Skeletal muscle satellite cell (primary cell): Measurements from ENCODE around the gene NFAT5.
"Not testable (repeated sequence)": the region's sequence is repeated elsewhere in the genome, so short reads cannot be mapped to it uniquely, and the experiment has no call there.

Experiments used
- H3K27me3 ChIP-seq: 2 replicates; pipeline ENCODE4 v1.7.0; 2013; ENCODE audit warnings: low read length; ENCODE audit not compliant: control insufficient read depth, insufficient read depth
- H3K36me3 ChIP-seq: 2 replicates; pipeline ENCODE4 v1.7.0; 2013; ENCODE audit warnings: mild to moderate bottlenecking, control low read depth, low read length; ENCODE audit not compliant: insufficient read depth
- H3K4me1 ChIP-seq: 2 replicates; pipeline ENCODE4 v1.7.0; 2013; ENCODE audit warnings: low read length; ENCODE audit not compliant: control insufficient read depth, insufficient read depth
- H3K4me2 ChIP-seq: 2 replicates; pipeline ENCODE4 v1.7.0; 2013; ENCODE audit warnings: mild to moderate bottlenecking, low read length
- H3K4me3 ChIP-seq: 2 replicates; pipeline ENCODE4 v1.7.0; 2013; ENCODE audit warnings: low read length
- H3K9ac ChIP-seq: 2 replicates; pipeline ENCODE4 v1.7.0; 2013; ENCODE audit warnings: mild to moderate bottlenecking, low read depth, low read length, moderate library complexity
- H3K9me3 ChIP-seq: replicated peaks from 2 replicates; pipeline ENCODE4 v1.7.0; 2013; ENCODE audit warnings: mild to moderate bottlenecking, control low read depth, low read length

NFAT5 gene

GRCh38 chr16:69561367-69561766, 4.4 kb upstream of the NFAT5 start:
- peaks cover 10% of the 10 kb centered on the region for H3K4me1 ChIP-seq

GRCh38 chr16:69561901-69562300, 3.9 kb upstream of the NFAT5 start:
- H3K9ac ChIP-seq = no peak overlapping the region
- H3K4me2 ChIP-seq = no peak overlapping the region
- no peaks in the 10 kb centered on the region for H3K9me3 ChIP-seq
- no peak overlapping the region for H3K4me3 ChIP-seq
- H3K4me1 ChIP-seq = peaks cover 10% of the 10 kb centered on the region
- H3K27me3 ChIP-seq = no peaks in the 10 kb centered on the region
- H3K36me3 ChIP-seq = no peaks in the 10 kb centered on the region

More at GRCh38 chr16:69561367-69561766, 4.4 kb upstream of the NFAT5 start:
- H3K4me2 ChIP-seq, H3K9ac ChIP-seq, H3K36me3 ChIP-seq, H3K27me3 ChIP-seq, H3K9me3 ChIP-seq, H3K4me3 ChIP-seq: not testable (repeated sequence)

GRCh38 chr16:69562813-69563212, 3.0 kb upstream of the NFAT5 start:
- H3K9ac ChIP-seq = no peak overlapping the region
- no peak overlapping the region for H3K4me3 ChIP-seq
- H3K4me2 ChIP-seq = no peak overlapping the region
- H3K4me1 ChIP-seq = peaks cover 13% of the 10 kb centered on the region
- no peaks in the 10 kb centered on the region for H3K9me3 ChIP-seq
- H3K36me3 ChIP-seq = no peaks in the 10 kb centered on the region
- no peaks in the 10 kb centered on the region for H3K27me3 ChIP-seq

DNA sequence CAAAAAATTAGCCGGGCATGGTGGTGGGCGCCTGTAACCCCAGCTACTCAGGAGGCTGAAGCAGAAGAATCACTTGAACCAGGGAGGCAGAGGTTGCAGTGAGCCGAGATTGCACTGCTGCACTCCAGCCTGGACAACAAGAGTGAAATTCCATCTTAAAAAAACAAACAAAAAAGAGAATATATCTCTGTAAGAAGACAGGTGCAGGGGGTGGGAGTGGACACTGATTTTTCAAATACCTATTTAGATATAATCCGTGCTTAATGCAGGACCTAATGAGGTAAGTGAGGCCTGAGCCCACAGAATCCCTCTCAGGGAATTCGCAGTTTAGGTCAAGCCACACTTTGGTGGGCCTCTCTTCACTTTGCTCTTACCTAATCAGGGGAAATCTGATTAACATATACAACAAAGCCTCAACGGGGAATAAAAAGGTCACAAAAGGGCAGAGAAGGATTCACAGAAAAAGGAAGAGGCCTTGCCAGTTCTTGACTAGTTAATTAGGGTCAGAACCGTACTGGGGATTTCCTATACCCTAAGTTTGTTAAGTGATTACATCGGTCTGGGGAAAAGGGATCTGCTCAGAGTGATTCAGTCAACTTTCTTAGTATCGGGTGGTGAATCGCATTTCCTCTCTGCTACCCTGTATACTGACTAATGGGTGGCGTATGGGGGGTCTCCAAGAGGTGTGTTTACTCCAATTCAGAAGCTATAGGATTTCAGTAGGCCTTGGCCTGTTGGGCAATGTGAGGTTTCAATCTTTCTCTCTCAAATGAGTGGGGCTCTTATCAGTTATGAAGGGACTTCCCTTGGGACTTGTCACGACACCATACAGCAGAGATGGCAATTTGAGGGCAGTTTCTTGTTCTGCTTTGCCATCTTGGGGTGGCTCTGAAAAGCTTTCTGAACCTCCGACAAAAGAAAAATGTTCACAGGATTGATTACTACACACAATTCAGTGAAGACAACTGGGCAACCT, 1.9 kb upstream of the NFAT5 start:
- peak overlapping the region; percentile 88 for H3K4me3 ChIP-seq

DNA sequence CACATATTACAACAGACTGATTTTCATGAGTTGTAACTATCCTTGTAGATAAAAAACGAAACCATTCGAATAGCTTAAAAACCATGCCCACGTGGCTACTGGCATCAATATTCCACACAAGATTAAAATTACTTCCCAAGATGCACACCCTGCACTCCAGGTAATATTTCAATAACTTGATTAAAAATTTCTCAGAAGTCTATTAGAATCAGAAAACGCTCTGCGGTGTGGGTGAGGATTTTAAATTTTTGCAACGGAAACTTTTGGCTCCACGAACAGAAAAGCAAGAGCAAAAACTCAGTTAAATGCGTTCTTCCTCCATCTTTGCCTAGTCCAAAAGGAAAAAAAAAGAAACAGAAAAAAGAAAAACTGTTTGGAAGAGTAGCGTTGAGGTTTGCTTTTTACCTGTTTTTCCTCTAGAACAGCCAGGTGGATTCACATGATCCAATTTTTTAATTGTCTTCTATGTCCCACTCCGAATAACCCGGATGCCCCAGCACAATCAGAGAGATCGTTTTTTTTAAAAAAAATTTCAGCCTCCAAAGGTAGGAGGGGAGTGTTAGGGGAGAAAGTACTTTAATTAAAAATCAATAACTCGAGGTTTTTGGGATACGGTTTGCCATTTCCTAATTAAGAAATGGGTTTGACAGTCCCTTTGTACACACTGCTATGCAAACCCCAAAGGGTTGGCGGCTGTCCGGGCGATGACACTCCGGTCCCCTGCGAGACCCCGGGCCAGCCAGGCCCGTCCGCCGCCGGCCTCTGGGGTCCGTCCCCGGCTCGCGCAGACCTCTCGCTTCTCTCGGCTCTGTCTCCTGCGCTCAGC, 708 bp upstream of the NFAT5 start:
- Histone ChIP-seq H3K9me3 (no peaks in the 10 kb centered on the region), H3K9ac (peak overlapping the region; percentile 92), H3K4me1 (peaks cover 28% of the 10 kb centered on the region), H3K36me3 (peaks cover 8% of the 10 kb centered on the region), H3K4me2 (peak overlapping the region; percentile 95), H3K27me3 (no peaks in the 10 kb centered on the region), H3K4me3 (peak overlapping the region; percentile 88)

More for the DNA sequence above, 1.9 kb upstream of the NFAT5 start:
- Histone ChIP-seq H3K9ac (peak overlapping the region; percentile 92), H3K4me1 (peaks cover 21% of the 10 kb centered on the region), H3K9me3 (no peaks in the 10 kb centered on the region), H3K4me2 (peak overlapping the region; percentile 95), H3K36me3 (peaks cover 7% of the 10 kb centered on the region), H3K27me3 (no peaks in the 10 kb centered on the region)

DNA sequence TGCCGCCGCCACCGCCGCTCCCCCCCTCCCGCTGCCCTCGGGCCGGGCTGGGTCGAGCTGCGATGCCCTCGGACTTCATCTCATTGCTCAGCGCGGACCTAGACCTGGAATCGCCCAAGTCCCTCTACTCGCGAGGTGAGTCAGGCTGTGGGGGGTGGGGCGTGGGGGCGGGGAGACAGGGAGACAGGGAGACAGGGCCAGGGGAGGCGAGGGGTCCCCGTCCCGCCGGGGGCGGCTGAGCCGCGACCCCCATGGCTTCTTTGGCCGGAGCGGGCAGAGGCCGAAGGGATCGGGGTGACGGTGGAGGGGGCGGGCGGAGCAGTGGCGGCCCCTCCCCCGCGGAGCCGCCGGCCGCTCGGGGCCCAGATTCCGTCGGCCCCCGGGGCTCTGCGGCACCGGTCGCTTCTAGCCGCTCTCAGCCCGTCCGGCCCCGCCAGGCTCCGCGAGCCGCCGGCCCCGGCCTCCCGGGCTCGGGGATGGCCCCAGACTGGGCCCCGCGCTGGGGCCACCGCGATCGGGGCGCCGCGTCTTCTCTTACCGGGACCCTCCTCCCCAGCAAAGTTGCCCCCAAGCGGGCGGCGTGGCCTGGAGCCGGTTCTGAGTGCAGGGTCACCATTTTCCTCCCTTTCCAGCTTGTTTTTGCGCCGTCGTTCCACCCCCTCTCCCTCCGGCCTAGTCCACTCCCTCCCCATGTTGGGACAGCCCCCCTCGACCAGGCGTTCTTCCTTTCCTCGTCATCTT, 644 bp downstream of the NFAT5 start:
- Histone ChIP-seq H3K4me2 (peak overlapping the region; percentile 90), H3K27me3 (no peaks in the 10 kb centered on the region), H3K36me3 (peaks cover 11% of the 10 kb centered on the region), H3K9ac (peak overlapping the region; percentile 99), H3K4me1 (peaks cover 28% of the 10 kb centered on the region), H3K4me3 (peak overlapping the region; percentile 99), H3K9me3 (no peaks in the 10 kb centered on the region)

GRCh38 chr16:69566981-69567680, 1.4 kb downstream of the NFAT5 start:
- H3K4me2 ChIP-seq = peak overlapping the region; percentile 90
- H3K36me3 ChIP-seq = peaks cover 13% of the 10 kb centered on the region
- no peaks in the 10 kb centered on the region for H3K9me3 ChIP-seq
- H3K4me3 ChIP-seq = peak overlapping the region; percentile 99
- H3K27me3 ChIP-seq = no peaks in the 10 kb centered on the region
- H3K9ac ChIP-seq = peak overlapping the region; percentile 99
- H3K4me1 ChIP-seq = peaks cover 28% of the 10 kb centered on the region

- H3K4me2 ChIP-seq = peak overlapping the region; percentile 90
- H3K9ac ChIP-seq = no peak overlapping the region
- peaks cover 13% of the 10 kb centered on the region for H3K36me3 ChIP-seq
- no peaks in the 10 kb centered on the region for H3K9me3 ChIP-seq
- no peaks in the 10 kb centered on the region for H3K27me3 ChIP-seq
- peak overlapping the region; percentile 40 for H3K4me3 ChIP-seq
- H3K4me1 ChIP-seq = peaks cover 27% of the 10 kb centered on the region
Observed at GRCh38 chr16:69568676-69569075, 2.9 kb downstream of the NFAT5 start.

DNA sequence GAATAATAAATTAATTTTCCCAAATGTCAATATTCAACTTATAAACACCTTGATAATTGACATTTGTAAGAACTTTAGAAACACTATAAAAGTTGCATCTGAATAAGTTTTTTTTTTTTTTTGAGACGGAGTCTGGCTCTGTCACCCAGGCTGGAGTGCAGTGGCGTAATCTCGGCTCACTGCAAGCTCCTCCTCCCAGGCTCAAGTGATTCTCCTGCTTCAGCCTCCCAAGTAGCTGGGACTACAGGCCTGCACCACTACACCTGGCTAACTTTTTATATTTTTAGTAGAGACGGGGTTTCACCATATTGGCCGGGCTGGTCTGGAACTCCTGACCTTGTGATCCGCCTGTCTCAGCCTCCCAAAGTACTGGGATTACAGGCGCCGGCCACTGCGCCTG, 13.0 kb downstream of the NFAT5 start:
- H3K4me1 ChIP-seq, H3K9ac ChIP-seq, H3K9me3 ChIP-seq, H3K4me3 ChIP-seq, H3K27me3 ChIP-seq, H3K4me2 ChIP-seq: not testable (repeated sequence)
- H3K36me3 ChIP-seq = peaks cover 15% of the 10 kb centered on the region

DNA sequence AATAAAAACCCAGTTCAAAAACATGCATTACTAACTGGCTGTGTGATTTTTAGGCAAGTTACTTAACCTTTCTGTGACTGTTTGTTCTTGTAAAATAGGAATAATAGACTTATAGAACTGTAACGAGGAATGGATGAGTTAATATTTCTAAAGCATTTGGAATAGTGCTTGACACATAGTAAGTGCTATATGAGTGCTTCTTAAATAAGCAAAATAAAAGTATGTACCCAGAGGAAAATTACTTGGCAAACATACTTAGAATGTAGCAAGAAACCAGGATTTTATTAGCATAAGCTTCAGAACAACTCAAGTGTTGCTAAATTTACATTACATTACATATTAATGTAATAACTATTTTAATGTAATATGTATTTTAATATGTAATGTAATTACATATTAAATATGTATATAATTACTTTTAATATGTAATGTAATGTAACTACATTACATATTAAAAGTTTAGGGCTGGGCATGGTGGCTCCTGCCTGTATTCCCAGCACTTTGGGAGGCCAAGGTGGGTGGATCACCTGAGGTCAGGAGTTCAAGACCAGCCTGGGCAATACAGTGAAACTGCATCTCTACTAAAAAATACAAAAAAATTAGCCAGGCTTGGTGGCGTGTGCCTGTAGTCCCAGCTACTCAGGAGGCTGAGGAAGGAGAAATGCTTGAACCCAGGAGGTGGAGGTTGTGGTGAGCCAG, 14.2 kb downstream of the NFAT5 start:
- no peak overlapping the region for H3K4me3 ChIP-seq
- H3K9ac ChIP-seq = no peak overlapping the region
- H3K27me3 ChIP-seq = no peaks in the 10 kb centered on the region
- H3K4me2 ChIP-seq = no peak overlapping the region
- no peaks in the 10 kb centered on the region for H3K9me3 ChIP-seq
- peaks cover 15% of the 10 kb centered on the region for H3K36me3 ChIP-seq
- no peaks in the 10 kb centered on the region for H3K4me1 ChIP-seq
